H9 (cell line): ENCODE measurements around the gene KLHDC10. TPM values are rescaled to one million over a fixed set of nuclear protein-coding genes. Genes with fewer than 3 reads are reported as not detected.
A peak's percentile ranks its signal among the peaks of the same experiment; 100 is the strongest.

Source experiments
- DNase-seq: peaks from one replicate; pipeline ENCODE4 v3.0.0-alpha.2; 2017
- H2AFZ ChIP-seq: one replicate; pipeline ENCODE4 v1.6.1; 2013; ENCODE audit warnings: mild to moderate bottlenecking, low read length, control low read depth, moderate library complexity
- H2AK5ac ChIP-seq: 2 replicates; pipeline ENCODE4 v1.6.1; 2013; ENCODE audit warnings: low read length, control low read depth, mixed read lengths; ENCODE audit not compliant: insufficient read length
- H2BK120ac ChIP-seq: one replicate; pipeline ENCODE4 v1.6.1; 2013; ENCODE audit warnings: low read depth, mild to moderate bottlenecking, low read length, control low read depth, inconsistent platforms; ENCODE audit not compliant: poor library complexity, severe bottlenecking
- H2BK12ac ChIP-seq: 2 replicates; pipeline ENCODE4 v1.6.1; 2013; ENCODE audit warnings: low read length, control low read depth, mixed read lengths, low read depth; ENCODE audit not compliant: insufficient read length
- H2BK15ac ChIP-seq: 2 replicates; pipeline ENCODE4 v1.6.1; 2013; ENCODE audit warnings: low read depth, low read length, control low read depth
- H2BK20ac ChIP-seq: one replicate; pipeline ENCODE4 v1.6.1; 2013; ENCODE audit warnings: low read depth, mild to moderate bottlenecking, low read length, control low read depth, inconsistent platforms; ENCODE audit not compliant: poor library complexity, severe bottlenecking
- H2BK5ac ChIP-seq: 2 replicates; pipeline ENCODE4 v1.6.1; 2013; ENCODE audit warnings: low read length, control low read depth, mixed read lengths; ENCODE audit not compliant: insufficient read length
- H3K14ac ChIP-seq: 2 replicates; pipeline ENCODE4 v1.6.1; 2013; ENCODE audit warnings: low read length, control low read depth; ENCODE audit not compliant: insufficient read depth
- H3K18ac ChIP-seq: 2 replicates; pipeline ENCODE4 v1.6.1; 2013; ENCODE audit warnings: low read depth, mild to moderate bottlenecking, mixed read lengths, low read length, control low read depth; ENCODE audit not compliant: insufficient read length
- H3K23ac ChIP-seq: 2 replicates; pipeline ENCODE4 v1.6.1; 2013; ENCODE audit warnings: low read length, control low read depth, mixed read lengths, low read depth; ENCODE audit not compliant: insufficient read length
- H3K23me2 ChIP-seq: 2 replicates; pipeline ENCODE4 v1.6.1; 2013; ENCODE audit warnings: low read depth, mild to moderate bottlenecking, mixed read lengths, low read length, control low read depth; ENCODE audit not compliant: insufficient read length, poor library complexity, severe bottlenecking
- H3K27ac ChIP-seq: 2 replicates; pipeline ENCODE4 v1.5.1; 2013; ENCODE audit warnings: low read length, control low read depth, mixed read lengths, low read depth; ENCODE audit not compliant: insufficient read length
- H3K27me3 ChIP-seq: 2 replicates; pipeline ENCODE4 v1.6.1; 2013; ENCODE audit warnings: low read length, control low read depth, inconsistent platforms; ENCODE audit not compliant: insufficient read depth
- H3K4ac ChIP-seq: 2 replicates; pipeline ENCODE4 v1.6.1; 2013; ENCODE audit warnings: low read depth, mild to moderate bottlenecking, control low read depth, inconsistent platforms, low read length, moderate library complexity
- H3K4me1 ChIP-seq: 2 replicates; pipeline ENCODE4 v1.6.1; 2013; ENCODE audit warnings: low read length, control low read depth, inconsistent platforms; ENCODE audit not compliant: insufficient read depth
- H3K4me2 ChIP-seq: 2 replicates; pipeline ENCODE4 v1.6.1; 2013; ENCODE audit warnings: low read length, control low read depth, mixed read lengths; ENCODE audit not compliant: insufficient read length, insufficient read depth
- H3K56ac ChIP-seq: 2 replicates; pipeline ENCODE4 v1.6.1; 2013; ENCODE audit warnings: low read depth, mild to moderate bottlenecking, mixed read lengths, low read length, control low read depth; ENCODE audit not compliant: insufficient read length
- H3K79me1 ChIP-seq: 2 replicates; pipeline ENCODE4 v1.6.1; 2013; ENCODE audit warnings: low read depth, mild to moderate bottlenecking, moderate library complexity, low read length, control low read depth, inconsistent platforms; ENCODE audit not compliant: insufficient read depth, poor library complexity, severe bottlenecking
- H3K79me2 ChIP-seq: 2 replicates; pipeline ENCODE4 v1.6.1; 2013; ENCODE audit warnings: low read length, control low read depth, inconsistent platforms; ENCODE audit not compliant: insufficient read depth
- H3K9ac ChIP-seq: 2 replicates; pipeline ENCODE4 v1.6.1; 2013; ENCODE audit warnings: low read length, control low read depth, mixed read lengths; ENCODE audit not compliant: insufficient read length; ENCODE audit errors: extremely low read depth
- H3K9me3 ChIP-seq: one replicate; pipeline ENCODE4 v1.6.1; 2013; ENCODE audit warnings: low read depth, low read length, inconsistent platforms; ENCODE audit not compliant: control insufficient read depth
- H3T11ph ChIP-seq: one replicate; pipeline ENCODE4 v1.6.1; 2013; ENCODE audit warnings: mild to moderate bottlenecking, low read length, control low read depth, inconsistent platforms
- H4K20me1 ChIP-seq: one replicate; pipeline ENCODE4 v1.6.1; 2013; ENCODE audit not compliant: control insufficient read depth, insufficient read length, insufficient read depth
- H4K5ac ChIP-seq: 2 replicates; pipeline ENCODE4 v1.6.1; 2013; ENCODE audit warnings: low read depth, mild to moderate bottlenecking, mixed read lengths, low read length, control low read depth; ENCODE audit not compliant: insufficient read length
- H4K8ac ChIP-seq: replicated peaks from 2 replicates; pipeline ENCODE4 v1.6.1; 2013; ENCODE audit warnings: low read length, control low read depth, mixed read lengths, low read depth; ENCODE audit not compliant: insufficient read length
- H4K91ac ChIP-seq: 2 replicates; pipeline ENCODE4 v1.6.1; 2013; ENCODE audit warnings: low read depth, mild to moderate bottlenecking, moderate library complexity, mixed read lengths, low read length, control low read depth; ENCODE audit not compliant: insufficient read length
- H3K27ac Mint-ChIP-seq, 3 experiments: 2 replicates in 2 of 3; 3 replicates in 1 of 3; pipeline ENCODE4 v1.8.0; 2020 to 2021; ENCODE audit warnings: mixed read lengths in 3 of 3, mild to moderate bottlenecking in 1 of 3, moderate library complexity in 1 of 3
- H3K27me3 Mint-ChIP-seq: 2 replicates; pipeline ENCODE4 v1.8.0; 2021; ENCODE audit warnings: low read depth, mild to moderate bottlenecking, moderate library complexity, mixed read lengths
- H3K36me3 Mint-ChIP-seq, 3 experiments: 2 replicates in 2 of 3; 3 replicates in 1 of 3; pipeline ENCODE4 v1.8.0; 2020 to 2021; ENCODE audit warnings: low read depth in 3 of 3, mixed read lengths in 3 of 3; ENCODE audit not compliant: insufficient read depth in 1 of 3
- H3K4me1 Mint-ChIP-seq, 2 experiments: 2 replicates each; pipeline ENCODE4 v1.8.0; 2020; ENCODE audit warnings: mixed read lengths in 2 of 2
- H3K4me3 Mint-ChIP-seq, 2 experiments: 2 replicates in 1 of 2; 3 replicates in 1 of 2; pipeline ENCODE4 v1.8.0; 2020 to 2021; ENCODE audit warnings: mild to moderate bottlenecking in 2 of 2, mixed read lengths in 2 of 2, moderate library complexity in 1 of 2
- H3K9me3 Mint-ChIP-seq, 2 experiments: 2 replicates in 1 of 2; 3 replicates in 1 of 2; pipeline ENCODE4 v1.8.0; 2020; ENCODE audit warnings: mild to moderate bottlenecking in 2 of 2, mixed read lengths in 2 of 2, moderate library complexity in 1 of 2
- CTCF ChIP-seq: fragments of 200-600 bp; sonication (generic); conservative IDR thresholded peaks from 3 replicates; pipeline ENCODE4 v1.8.0; 2021; ENCODE audit warnings: antibody characterized with exemption, mild to moderate bottlenecking
- WGBS: extraction: QIAGEN DNeasy Blood & Tissue Kit; methylation state at CpG from one replicate; pipeline ENCODE4 v1.1.7; 2013; ENCODE audit warnings: missing lambda C conversion rate, low lambda C conversion rate, mixed read lengths; ENCODE audit not compliant: insufficient read length; ENCODE audit errors: extremely low coverage; 5-methylcytosine and 5-hydroxymethylcytosine counted together
- total RNA-seq: library from RNA; stranded (reverse); gene quantifications from 2 replicates; pipeline ENCODE4 v1.2.1, GENCODE V29; 2021

Gene KLHDC10
- total RNA-seq, 1 experiment from 2014 or later, result 17.3 TPM

GRCh38 chr7:130143986-130144311, 73.6 kb downstream of the KLHDC10 start:
- Histone ChIP-seq H4K91ac (no peak overlapping the region), H3K9me3 (no peaks in the 10 kb centered on the region), H2AK5ac (no peak overlapping the region), H3K27me3 (no peaks in the 10 kb centered on the region), H3K14ac (no peak overlapping the region), H3K23ac (no peak overlapping the region), H3T11ph (no peak overlapping the region), H3K4me2 (no peak overlapping the region), H3K18ac (no peak overlapping the region), H3K27ac (no peak overlapping the region), H3K23me2 (peaks cover 9% of the 10 kb centered on the region), H3K9ac (no peak overlapping the region), H3K4me1 (0 out of 2 replicates have a peak, but pooled peaks cover 2% of the 10 kb centered on the region), H2BK120ac (no peak overlapping the region), H4K5ac (no peak overlapping the region), H4K20me1 (no peaks in the 10 kb centered on the region), H4K8ac (no peak overlapping the region), H3K4ac (no peak overlapping the region), H3K79me2 (no peaks in the 10 kb centered on the region), H2BK20ac (no peak overlapping the region), H2BK12ac (no peak overlapping the region), H2BK5ac (no peak overlapping the region), H2BK15ac (no peak overlapping the region), H3K56ac (no peak overlapping the region), H2AFZ (no peak overlapping the region), H3K79me1 (no peaks in the 10 kb centered on the region)
- no peak for DNase-seq
- Mint-ChIP-seq H3K27me3 (peaks cover 26% of the 10 kb centered on the region), H3K27ac (peak overlapping the region in 1 of 3 experiments; percentile 70; a peak in 2 of 7 replicates), H3K9me3 (no peaks in the 10 kb centered on the region; a peak in 1 of 5 replicates), H3K4me3 (no peak overlapping the region), H3K4me1 (peaks cover 26 to 33% of the 10 kb centered on the region in 2 experiments), H3K36me3 (peaks cover 2 to 6% (median 4%) of the 10 kb centered on the region in 3 experiments; a peak in 4 of 7 replicates)
- TF ChIP-seq CTCF, result no peak
- whole genome bisulfite sequencing, result no CpG with 5 or more reads among the region's 3 CpGs
